H1 (cell line): Measurements from ENCODE around the gene INPP5A. TPM values are rescaled to one million over a fixed set of nuclear protein-coding genes. Genes with fewer than 3 reads are reported as not detected.

Source experiments
- ATF3 ChIP-seq: IDR thresholded peaks from 2 replicates; pipeline ENCODE4 v1.6.1; 2011; ENCODE audit warnings: low read depth, mild to moderate bottlenecking, low read length; ENCODE audit not compliant: insufficient read depth
- CBX5 ChIP-seq: fragments of 300-800, 300-1000 bp; sonication (generic); IDR thresholded peaks from 2 replicates; pipeline ENCODE4 v1.7.1; 2016; ENCODE audit warnings: antibody characterized with exemption, low read length, low read depth
- CBX8 ChIP-seq: fragments of 300-800, 300-1000 bp; sonication (generic); IDR thresholded peaks from 2 replicates; pipeline ENCODE4 v1.7.1; 2016; ENCODE audit warnings: low read depth, low read length, borderline replicate concordance
- CHD7 ChIP-seq: fragments of 300-600 bp; sonication (generic); IDR thresholded peaks from 2 replicates; pipeline ENCODE4 v1.7.1; 2012; ENCODE audit warnings: low read length, moderate library complexity, mild to moderate bottlenecking, inconsistent platforms; ENCODE audit not compliant: insufficient replicate concordance
- EZH2 ChIP-seq: fragments of 200-600 bp; sonication (generic); IDR thresholded peaks from 2 replicates; pipeline ENCODE4 v1.7.1; 2012; ENCODE audit warnings: low read depth, mild to moderate bottlenecking, moderate library complexity, low read length, inconsistent platforms; ENCODE audit not compliant: severe bottlenecking
- HDAC2 ChIP-seq, 2 experiments: fragments of 300-600 bp in 1 of 2; sonication (generic) in 1 of 2; IDR thresholded peaks; 2 replicates each; pipeline ENCODE4 v1.6.1; 2011 to 2012; ENCODE audit warnings: low read depth in 2 of 2, low read length in 2 of 2, mild to moderate bottlenecking in 2 of 2, moderate library complexity in 2 of 2, borderline replicate concordance in 1 of 2, inconsistent platforms in 1 of 2
- KDM5A ChIP-seq: fragments of 200-600 bp; IDR thresholded peaks from 2 replicates; pipeline ENCODE4 v1.7.1; 2012; ENCODE audit warnings: mild to moderate bottlenecking, low read length, inconsistent platforms, mixed read lengths
- POLR2AphosphoS5 ChIP-seq: IDR thresholded peaks from 2 replicates; pipeline ENCODE4 v1.6.1; 2011; ENCODE audit warnings: low read depth, low read length
- SIRT6 ChIP-seq: IDR thresholded peaks from one replicate; pipeline ENCODE4 v1.7.1; 2012; ENCODE audit warnings: low read length, inconsistent platforms
- TEAD4 ChIP-seq: IDR thresholded peaks from 2 replicates; pipeline ENCODE4 v1.6.1; 2012; ENCODE audit warnings: low read depth, low read length, inconsistent platforms, mixed read lengths
- polyA plus RNA-seq, 7 experiments: library from polyadenylated mRNA; depleted of rRNA in 3 of 7; stranded (reverse) in 5 of 7; unstranded in 2 of 7; fragments of >200 nt in 5 of 7; fragments of 200-250 nt in 2 of 7; gene quantifications; 1 replicate in 5 of 7; 2 replicates in 1 of 7; 4 replicates in 1 of 7; pipeline versions ENCODE4 v1.2.1 to v1.2.3, GENCODE V29; 2011 to 2013; ENCODE audit warnings: missing spikeins in 2 of 7, mixed read lengths in 2 of 7
- total RNA-seq: library from RNA; stranded (reverse); fragmentation: NEBNext Ultra II Directional; extraction: Animal tissue kit (Norgen Biotek cat#: 25700); gene quantifications from 2 replicates; pipeline ENCODE4 v1.2.1, GENCODE V29; 2021

INPP5A gene
- total and polyA plus RNA-seq, 2 of the 8 experiments (the other 6 are each of a cell fraction or from before 2014, with no cell fraction given) = 19.7 to 27.5 TPM

GRCh38 chr10:132609211-132609610, 71.6 kb downstream of the INPP5A start (continued):
- TF ChIP-seq CHD7 (no peak), EZH2 (no peak), CBX8 (no peak), HDAC2 (IDR thresholded peaks at IDR 0.05; ENCODE audit: borderline replicate concordance in 1 of 2, low read depth in 2 of 2, low read length in 2 of 2) (no peak), ATF3 (no peak), SIRT6 (no peak), CBX5 (no peak), TEAD4 (no peak), POLR2AphosphoS5 (no peak), KDM5A (no peak)
